Glutamatergic neuron (in vitro differentiated cells): ENCODE measurements around the gene EN1. TPM values are rescaled to one million over a fixed set of nuclear protein-coding genes. Genes with fewer than 3 reads are reported as not detected.

ENCODE experiments used
- DNase-seq: peaks from one replicate; pipeline ENCODE4 v3.0.0; 2022
- H3K27ac Mint-ChIP-seq: one replicate; pipeline ENCODE4 v1.8.0; 2020; ENCODE audit warnings: mild to moderate bottlenecking, mixed read lengths, inconsistent platforms; ENCODE audit not compliant: unreplicated experiment
- H3K27me3 Mint-ChIP-seq: one replicate; pipeline ENCODE4 v1.8.0; 2020; ENCODE audit warnings: mild to moderate bottlenecking, moderate library complexity, mixed read lengths, inconsistent platforms; ENCODE audit not compliant: unreplicated experiment
- H3K36me3 Mint-ChIP-seq: one replicate; pipeline ENCODE4 v1.8.0; 2020; ENCODE audit warnings: mild to moderate bottlenecking, mixed read lengths, inconsistent platforms; ENCODE audit not compliant: unreplicated experiment
- H3K4me1 Mint-ChIP-seq: one replicate; pipeline ENCODE4 v1.8.0; 2020; ENCODE audit warnings: mild to moderate bottlenecking, low read depth, mixed read lengths, inconsistent platforms; ENCODE audit not compliant: unreplicated experiment
- H3K4me3 Mint-ChIP-seq: one replicate; pipeline ENCODE4 v1.8.0; 2020; ENCODE audit warnings: mild to moderate bottlenecking, mixed read lengths, inconsistent platforms; ENCODE audit not compliant: unreplicated experiment
- H3K9me3 Mint-ChIP-seq: one replicate; pipeline ENCODE4 v1.8.0; 2020; ENCODE audit warnings: mild to moderate bottlenecking, moderate library complexity, mixed read lengths, inconsistent platforms; ENCODE audit not compliant: unreplicated experiment
- total RNA-seq: library from RNA; stranded (reverse); fragmentation: NEBNext Ultra II Directional; extraction: Animal tissue kit (Norgen Biotek cat#: 25700); gene quantifications from one replicate; pipeline ENCODE4 v1.2.1, GENCODE V29; 2021; ENCODE audit not compliant: unreplicated experiment
- TF ChIP-seq, protein P1 (sequence below): fragments of 200-600 bp; sonication (generic); IDR thresholded peaks from one replicate; pipeline ENCODE4 v1.5.0; 2021; ENCODE audit not compliant: partially characterized antibody, unreplicated experiment

The EN1 gene
- total RNA-seq, 1 donor from 2014 or later = 0.39 TPM

DNA sequence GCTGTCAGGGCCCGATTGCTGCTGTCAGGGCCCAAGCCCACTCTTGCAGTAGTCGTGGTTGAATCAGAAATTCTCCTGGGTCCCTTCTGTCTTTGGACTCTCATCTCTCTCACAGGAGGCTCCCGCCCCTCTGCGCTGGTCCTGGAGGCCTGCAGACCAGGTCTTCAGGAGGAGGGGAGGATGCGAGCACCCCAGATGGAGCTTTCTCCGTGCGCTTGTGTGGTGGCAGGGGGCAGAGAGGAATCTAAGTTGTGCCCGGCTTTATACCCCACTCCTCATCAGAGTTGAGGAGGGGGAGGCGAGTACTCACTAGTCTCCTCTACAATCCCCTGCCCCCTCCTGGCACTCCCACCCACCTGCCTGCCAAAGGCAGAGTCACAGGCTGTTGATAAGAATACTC is 10.4 kb downstream of the EN1 start:
- Mint-ChIP-seq H3K4me1 (peaks cover 4% of the 10 kb centered on the region), H3K36me3 (no peaks in the 10 kb centered on the region), H3K9me3 (peaks cover 8% of the 10 kb centered on the region), H3K27me3 (peaks cover 42% of the 10 kb centered on the region), H3K27ac (no peak overlapping the region), H3K4me3 (peak overlapping the region; percentile 15)
- DNase-seq = no peak
- TF ChIP-seq, protein P1, sequence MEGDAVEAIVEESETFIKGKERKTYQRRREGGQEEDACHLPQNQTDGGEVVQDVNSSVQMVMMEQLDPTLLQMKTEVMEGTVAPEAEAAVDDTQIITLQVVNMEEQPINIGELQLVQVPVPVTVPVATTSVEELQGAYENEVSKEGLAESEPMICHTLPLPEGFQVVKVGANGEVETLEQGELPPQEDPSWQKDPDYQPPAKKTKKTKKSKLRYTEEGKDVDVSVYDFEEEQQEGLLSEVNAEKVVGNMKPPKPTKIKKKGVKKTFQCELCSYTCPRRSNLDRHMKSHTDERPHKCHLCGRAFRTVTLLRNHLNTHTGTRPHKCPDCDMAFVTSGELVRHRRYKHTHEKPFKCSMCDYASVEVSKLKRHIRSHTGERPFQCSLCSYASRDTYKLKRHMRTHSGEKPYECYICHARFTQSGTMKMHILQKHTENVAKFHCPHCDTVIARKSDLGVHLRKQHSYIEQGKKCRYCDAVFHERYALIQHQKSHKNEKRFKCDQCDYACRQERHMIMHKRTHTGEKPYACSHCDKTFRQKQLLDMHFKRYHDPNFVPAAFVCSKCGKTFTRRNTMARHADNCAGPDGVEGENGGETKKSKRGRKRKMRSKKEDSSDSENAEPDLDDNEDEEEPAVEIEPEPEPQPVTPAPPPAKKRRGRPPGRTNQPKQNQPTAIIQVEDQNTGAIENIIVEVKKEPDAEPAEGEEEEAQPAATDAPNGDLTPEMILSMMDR = no peak

DNA sequence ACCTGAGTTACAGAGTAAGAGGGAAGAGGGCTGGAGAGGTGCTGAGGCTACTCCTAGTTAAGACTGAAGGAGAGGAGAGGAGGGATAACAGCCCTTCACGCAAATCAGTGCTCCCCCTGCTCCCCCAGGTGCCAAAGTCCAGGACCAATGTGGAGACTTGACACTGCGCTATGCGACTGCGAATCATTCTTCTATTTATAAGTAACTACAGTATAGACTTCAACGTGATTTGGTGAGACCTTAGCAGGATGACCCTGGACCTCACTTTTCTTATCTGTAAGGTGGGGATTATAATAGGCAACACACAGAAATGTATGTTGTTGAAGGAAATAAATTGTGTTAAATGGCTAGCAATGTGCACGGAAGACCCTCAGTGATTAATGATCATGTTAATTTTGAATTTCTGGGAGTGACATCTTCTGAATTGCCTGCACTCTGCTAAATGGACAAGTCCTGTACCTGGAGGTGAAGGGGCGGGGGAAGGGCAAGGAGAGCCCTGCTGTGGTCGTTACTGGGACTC is 11.0 kb downstream of the EN1 start:
- peaks cover 4% of the 10 kb centered on the region for H3K4me1 Mint-ChIP-seq
- TF ChIP-seq, protein P1 = no peak
- H3K27ac Mint-ChIP-seq = no peak overlapping the region
- peaks cover 40% of the 10 kb centered on the region for H3K27me3 Mint-ChIP-seq
- H3K4me3 Mint-ChIP-seq = peak overlapping the region; percentile 90
- no peaks in the 10 kb centered on the region for H3K36me3 Mint-ChIP-seq
- no peak for DNase-seq
- H3K9me3 Mint-ChIP-seq = peaks cover 8% of the 10 kb centered on the region

DNA sequence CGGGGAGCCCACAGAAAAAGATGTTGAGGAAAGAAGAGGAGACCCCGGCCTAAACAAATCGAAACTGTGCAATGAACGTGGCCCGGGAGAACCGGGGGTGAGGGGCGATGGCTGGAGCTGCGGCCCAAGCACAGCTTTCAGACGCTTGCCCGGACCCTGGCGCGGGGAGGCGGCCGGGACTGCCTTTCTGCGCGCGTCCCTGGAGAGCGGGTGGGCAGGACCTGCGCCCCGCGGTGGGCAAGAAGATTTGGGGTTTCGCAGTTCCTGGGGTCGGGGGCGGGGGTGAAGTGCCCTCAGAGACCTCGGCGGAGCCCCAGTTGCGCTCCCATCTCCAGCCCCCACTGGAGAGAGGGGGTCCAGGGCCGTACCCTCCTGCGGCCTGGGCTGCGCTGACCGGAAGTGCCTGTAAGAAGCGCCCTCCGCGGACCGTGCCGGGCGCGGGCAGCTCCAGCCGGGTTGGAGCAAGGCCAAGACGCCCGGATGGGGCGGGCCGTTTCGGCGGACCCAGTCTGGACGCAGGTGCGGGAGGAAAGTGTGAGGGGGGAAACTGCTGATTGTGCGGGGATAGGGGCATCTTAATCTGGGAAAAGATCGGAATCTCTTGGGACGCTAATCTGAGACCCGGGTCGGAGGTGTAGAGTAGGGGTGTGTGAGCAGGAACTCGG is 11.6 kb downstream of the EN1 start:
- Mint-ChIP-seq H3K27me3 (peaks cover 37% of the 10 kb centered on the region), H3K36me3 (no peaks in the 10 kb centered on the region), H3K9me3 (peaks cover 5% of the 10 kb centered on the region), H3K27ac (no peak overlapping the region), H3K4me3 (peak overlapping the region; percentile 90), H3K4me1 (peaks cover 4% of the 10 kb centered on the region)
- DNase-seq = no peak
- TF ChIP-seq, protein P1 = no peak

DNA sequence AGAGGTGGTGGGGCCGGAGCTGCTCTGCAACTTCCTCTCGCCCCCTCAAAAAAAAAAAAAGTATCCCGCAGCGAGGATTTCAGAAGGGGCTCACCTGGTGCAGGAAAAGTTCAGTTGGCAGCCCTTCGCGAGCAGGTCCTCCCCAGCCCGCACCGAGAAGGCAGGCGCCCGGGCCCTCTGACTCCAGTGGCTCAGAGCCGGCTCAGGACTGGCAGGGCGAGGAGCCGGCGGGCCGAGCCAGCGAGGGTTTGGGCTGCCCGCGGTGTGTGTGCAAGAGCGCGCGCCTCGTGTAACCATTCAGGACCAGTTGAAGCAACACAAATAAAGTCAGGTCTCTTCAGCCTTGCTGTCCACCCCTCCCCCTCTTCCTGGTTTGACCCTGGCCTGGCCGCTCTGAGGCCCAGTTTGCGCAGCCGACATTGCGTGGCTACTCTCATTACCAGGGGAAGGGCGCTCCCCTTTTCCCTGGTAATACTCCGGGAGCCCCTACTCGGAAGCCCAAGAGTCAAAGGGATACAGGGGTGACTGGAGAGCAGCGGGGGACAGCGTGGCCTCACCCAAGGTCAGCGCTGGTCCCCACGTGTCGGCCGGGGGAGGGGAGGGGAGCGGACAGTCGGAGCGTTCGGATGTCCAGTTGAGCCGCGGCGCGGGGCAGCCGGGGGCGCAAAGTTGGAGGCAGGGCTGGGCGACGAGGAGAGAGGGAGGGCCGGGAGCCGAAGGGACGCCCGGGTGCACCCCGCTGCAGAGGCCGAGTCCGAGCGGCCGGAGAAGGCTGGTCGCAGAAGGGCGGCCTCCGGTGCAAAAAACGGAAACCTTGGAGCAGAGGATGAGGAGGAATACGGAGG is 12.3 kb downstream of the EN1 start:
- no peak overlapping the region for H3K27ac Mint-ChIP-seq
- DNase-seq = no peak
- peak overlapping the region; percentile 90 for H3K4me3 Mint-ChIP-seq
- H3K4me1 Mint-ChIP-seq = peaks cover 4% of the 10 kb centered on the region
- TF ChIP-seq, protein P1 = no peak
- H3K27me3 Mint-ChIP-seq = peaks cover 33% of the 10 kb centered on the region
- H3K36me3 Mint-ChIP-seq = no peaks in the 10 kb centered on the region
- H3K9me3 Mint-ChIP-seq = peaks cover 2% of the 10 kb centered on the region

DNA sequence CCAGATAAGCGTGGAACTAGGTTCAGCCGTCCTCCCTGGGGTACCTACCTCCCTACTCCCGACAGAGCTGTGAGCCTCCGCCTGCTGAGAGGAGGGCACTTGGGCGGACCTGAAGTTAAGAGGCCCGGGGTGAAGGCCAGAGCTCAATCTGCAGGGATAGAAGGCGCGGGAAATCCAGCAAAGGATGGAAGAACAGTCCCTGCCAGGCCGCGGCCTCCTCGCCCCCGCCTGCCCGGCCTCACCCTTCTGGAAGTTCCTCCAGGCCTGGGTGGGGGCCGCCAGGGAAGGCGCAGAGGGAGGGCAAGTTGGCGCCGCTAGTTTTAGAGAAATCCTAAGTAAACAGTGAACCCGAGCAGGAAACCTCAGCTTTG is 13.0 kb downstream of the EN1 start:
- Mint-ChIP-seq H3K9me3 (no peaks in the 10 kb centered on the region), H3K36me3 (no peaks in the 10 kb centered on the region), H3K27ac (no peak overlapping the region), H3K27me3 (peaks cover 32% of the 10 kb centered on the region), H3K4me1 (peaks cover 4% of the 10 kb centered on the region), H3K4me3 (no peak overlapping the region)
- DNase-seq = no peak
- TF ChIP-seq, protein P1 = no peak
